GM18511 (cell line): Measurements from ENCODE around the gene DGCR2.

Experiments
- ATAC-seq: cut with Tn5 transposase; IDR thresholded peaks from one replicate; pipeline ENCODE4 v1.9.1; 2021; ENCODE audit warnings: mild to moderate bottlenecking, moderate library complexity; ENCODE audit not compliant: unreplicated experiment

The DGCR2 gene

DNA sequence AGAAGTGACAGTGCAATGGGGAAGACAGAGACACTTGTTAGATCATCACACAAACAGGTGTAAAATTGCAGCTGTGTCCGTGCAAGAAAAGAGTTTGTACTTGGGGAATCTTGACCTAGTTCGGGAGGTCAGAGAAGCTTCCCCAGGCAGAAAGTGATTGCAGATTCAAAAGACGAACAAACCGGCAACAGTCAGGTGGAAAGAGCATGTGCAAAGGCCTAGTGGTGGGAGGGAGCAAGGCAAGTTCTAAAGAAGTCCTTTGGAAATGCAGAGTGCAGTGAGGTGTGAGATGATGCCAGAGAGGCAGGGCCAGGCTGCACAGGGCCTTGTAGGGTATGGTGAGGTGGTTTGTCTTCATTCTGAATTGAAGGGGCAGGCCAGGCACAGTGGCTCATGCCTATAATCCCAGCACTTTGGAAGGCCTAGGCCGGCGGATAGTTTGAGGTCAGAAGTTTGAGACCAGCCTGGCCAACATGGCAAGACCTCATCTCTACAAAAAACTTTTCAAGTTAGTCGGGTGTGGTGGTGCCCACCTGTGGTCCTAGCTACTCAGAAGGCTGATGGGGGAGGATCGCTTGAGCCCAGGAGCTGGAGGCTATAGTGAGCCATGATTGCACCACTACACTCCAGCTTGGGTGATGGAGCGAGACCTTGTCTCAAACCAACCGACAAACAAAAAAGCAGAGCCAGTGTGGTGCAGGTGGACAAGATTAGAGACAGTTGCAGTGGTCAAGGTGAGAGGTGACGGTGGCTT is 24.2 kb upstream of the DGCR2 start:
- ATAC-seq: no peak

DNA sequence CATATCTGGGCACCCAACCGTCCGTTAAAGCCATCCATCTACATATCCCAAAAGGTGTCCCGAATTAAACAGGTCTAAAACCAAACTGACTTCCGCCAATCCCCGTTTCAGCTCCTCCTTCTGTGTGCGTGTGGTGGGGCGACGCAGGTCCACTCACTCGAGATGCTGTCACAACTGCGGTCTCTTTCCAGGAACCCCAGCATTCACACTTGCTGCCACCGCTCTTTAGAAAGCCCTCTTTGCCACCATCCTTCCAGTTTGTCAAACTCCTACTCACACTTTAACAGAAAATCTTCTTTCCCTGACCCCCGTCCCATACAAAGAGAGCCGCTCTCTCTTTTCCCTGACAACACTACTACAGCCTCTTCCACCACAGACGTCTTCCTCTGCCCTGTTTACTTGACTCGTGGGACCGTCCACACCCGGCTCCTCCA is 21.8 kb upstream of the DGCR2 start:
- no peak for ATAC-seq

DNA sequence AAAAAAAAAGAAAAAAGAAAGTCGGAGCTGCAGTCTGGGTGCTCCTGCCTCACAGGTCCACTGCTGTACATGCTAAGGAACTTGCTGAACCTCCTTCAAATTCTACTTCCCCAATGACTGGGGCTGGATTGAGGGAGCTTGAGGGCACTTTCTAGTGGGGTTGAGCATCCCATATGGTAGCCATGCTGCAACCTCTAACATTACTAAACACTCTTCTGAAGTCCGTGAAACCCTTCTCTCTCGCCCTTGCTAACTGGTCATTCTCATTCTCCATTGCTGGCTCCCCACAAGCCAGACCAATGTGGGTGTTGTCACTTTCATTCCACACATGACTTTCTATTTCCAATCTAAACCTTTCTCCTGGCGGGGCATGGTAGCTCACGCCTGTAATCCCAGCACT is 21.0 kb upstream of the DGCR2 start:
- no peak for ATAC-seq

DNA sequence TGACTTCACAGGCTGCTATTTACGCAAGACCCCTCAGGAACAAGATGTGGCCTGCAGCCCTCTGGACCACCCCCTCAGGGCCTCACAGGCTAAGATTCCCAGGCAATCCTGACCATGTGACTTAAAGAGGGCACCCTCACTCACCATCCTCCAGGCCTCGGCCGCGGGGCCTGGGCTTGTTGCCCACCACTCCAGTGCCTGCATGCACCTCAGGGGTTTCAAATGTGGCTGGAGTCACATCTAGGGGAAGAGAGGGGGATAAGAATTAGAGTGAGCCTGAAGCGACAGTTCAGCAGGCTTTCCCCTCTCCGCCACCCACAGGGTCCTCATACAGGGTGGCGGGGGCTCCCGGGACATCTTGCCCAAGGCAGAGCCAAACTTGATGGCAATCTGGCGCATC is 20.2 kb upstream of the DGCR2 start:
- ATAC-seq: no peak

DNA sequence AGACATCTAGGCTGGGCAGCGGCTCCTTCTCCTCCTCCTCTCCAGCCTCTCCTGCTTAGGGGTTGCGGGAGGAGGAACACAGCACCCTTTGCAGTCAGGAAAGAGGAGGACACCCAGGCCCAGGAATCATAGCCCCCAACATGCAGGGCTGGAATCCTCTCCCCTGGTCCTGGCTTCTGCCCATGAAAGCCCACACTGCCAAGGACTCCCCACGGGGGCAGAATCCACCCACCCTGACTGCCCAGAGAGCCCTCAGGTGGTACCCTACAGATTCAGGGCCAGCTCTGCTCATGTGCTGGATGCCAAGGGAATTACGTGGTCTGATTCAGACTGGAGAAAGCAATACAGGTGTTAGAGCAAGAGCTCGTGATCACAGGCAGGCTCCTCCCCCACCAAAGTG is 17.8 kb upstream of the DGCR2 start:
- ATAC-seq: no peak

DNA sequence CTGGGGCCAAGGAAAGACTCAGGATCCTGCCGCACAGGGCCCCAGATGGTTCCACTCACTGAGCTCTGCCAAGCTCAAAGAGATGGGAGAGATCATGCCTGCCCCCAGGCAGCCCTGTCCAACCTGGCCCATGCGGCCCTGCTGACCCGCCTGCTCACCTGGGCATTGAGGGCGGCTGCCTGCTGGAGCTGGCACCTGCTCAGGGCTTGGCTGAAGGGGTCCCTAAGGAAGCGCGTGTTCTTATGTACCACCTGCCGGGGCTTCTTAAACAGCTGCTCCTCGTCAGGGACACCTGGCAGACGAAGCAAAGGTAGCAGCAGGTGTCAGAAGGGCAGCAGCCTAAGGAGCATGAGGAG is 16.8 kb upstream of the DGCR2 start:
- no peak for ATAC-seq

DNA sequence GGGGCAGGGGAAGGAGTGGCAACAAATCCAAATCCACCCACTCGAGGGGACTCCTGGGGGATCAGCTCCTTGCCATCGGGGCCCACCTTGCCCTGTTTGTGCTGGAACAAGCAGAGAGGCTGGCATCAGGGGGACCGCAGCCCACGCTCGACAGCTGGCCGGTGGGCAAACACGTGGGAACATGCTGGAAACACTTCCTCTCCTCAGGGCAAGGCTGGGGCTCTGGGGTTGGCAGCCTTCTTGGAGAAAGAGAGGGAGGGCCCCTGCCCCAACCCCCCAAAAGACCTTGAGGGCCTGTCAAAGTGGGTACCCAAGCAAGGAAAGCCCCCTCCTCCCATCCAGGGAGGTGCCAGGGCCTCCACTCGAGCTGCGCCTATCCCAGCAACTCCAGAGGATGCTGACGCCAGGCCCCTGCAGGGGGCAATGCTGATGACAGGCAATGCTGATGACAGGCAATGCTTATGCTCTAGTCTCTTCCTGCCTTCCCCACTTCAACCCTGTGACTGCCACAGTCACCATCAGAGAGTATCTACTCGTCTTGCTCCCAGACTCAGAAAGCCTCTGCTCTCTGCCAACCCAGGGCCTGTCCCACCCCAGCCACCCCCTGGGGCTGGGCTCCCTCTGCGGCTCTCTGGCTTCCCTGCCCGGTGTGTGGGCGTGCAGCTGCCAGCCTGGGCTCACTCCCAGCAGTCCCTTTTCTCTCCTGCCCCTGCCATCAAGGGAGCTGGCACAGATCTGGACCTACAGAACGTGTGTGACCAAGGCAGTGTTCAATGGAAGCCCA is 16.2 kb upstream of the DGCR2 start:
- ATAC-seq: no peak

DNA sequence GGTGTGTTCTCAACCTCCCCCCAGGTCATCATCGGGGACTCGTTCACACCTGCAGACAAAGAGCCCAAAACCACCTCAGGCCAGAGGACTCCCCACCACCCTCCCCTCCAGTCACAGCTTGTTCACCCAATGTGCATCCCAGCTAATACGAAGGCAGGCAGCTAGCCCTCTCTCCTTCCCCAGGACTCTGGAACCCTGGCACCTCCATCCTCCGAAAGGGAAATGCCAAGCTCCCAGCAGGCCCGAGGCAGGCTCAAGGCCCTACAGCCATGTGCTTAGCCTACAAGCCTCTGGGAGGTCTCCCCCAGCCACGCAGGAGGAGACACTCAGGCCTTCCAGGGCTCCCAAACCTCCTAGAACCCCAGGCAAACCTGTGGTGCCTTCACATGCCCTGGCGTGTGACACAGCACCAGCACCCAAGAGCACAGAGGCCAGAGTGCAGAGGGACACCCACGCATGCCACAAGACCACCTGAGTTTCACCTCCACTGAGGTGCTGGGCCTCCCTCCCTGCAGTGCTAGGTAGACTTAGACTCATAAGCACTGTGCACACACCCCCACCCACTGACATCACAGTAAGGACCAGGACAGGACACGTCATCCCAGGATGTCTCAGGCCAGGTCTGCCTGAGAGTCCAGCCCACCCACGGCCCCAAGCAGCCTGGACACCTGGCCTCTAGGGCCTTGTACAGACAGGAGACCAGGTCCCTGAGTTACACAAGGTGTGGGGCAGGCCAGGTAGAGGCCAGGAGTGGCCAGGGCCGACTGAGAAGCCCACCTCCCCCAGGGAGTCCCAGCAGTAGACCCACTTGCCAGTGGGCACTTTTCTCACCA is 15.4 kb upstream of the DGCR2 start:
- ATAC-seq: no peak

DNA sequence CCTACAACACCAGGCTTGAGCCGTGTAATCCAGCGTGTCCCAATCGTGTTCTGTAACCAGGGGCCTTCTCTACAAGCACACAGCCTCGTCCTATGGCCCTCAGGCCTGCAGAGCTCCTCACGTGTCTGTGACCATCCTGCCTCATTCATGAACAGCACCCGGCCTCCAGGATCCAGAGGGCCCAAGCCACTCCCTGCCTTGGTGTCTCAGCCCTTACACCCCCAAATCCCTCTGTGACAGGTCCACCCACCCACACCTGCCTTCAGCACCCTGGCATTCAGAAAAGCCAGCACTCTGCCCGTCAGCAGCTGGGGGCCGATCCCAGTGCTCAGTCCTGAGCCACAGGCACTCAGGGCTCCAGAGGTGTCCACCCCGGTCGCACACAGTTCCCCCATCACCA is 14.7 kb upstream of the DGCR2 start:
- no peak for ATAC-seq

DNA sequence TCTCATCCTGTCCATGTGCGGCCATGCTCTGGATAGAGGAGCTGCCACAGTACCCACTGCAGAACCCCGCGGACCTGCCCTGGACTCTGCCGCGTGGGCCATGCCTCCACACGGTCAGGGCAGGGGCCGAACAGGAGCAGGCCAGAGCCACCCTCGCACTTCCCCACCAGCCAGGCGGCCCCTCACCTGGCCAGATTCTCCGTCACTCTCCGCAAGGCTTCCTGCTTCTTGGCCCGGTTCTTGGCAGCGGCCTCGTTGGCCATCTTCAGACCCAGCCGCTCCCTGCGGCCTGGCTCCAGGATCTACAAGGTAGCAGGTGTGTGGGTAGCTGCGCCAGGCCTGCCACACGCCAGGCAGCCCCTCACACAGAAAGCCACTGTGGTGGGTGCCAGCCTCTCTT is 12.7 kb upstream of the DGCR2 start:
- ATAC-seq: no peak

DNA sequence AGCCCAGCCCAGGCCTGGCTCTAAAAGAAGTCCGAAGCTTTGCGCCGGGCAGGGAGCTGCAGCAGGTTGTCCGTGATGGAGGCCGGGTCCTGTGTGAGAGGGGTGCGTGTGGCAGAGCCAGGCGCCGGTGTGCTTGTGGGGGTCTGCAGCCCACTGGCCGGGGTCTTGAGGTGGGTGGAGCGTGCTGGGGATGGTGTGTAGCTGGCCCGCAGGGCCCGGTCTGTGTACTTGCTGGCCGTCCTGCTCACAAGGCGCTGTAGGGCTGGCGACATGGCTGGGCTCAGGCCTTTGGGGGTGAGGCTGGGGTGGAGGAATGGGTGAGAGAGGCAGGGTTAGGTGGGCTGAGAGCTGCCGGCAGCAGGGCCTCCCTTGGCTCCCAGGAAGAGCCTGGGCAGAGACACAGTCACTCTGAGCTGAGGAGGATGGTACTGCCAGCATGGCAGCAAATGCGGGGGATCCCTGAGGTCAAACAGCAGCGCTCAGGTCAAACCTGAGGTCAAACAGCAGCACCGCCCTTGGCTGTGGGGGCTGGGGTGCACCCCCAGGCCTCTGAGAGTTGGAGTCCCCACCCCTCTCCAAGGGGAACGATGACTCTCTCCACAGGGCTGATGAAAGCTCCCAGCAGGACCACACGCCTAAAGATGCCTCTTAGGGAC is 12.1 kb upstream of the DGCR2 start:
- no peak for ATAC-seq

DNA sequence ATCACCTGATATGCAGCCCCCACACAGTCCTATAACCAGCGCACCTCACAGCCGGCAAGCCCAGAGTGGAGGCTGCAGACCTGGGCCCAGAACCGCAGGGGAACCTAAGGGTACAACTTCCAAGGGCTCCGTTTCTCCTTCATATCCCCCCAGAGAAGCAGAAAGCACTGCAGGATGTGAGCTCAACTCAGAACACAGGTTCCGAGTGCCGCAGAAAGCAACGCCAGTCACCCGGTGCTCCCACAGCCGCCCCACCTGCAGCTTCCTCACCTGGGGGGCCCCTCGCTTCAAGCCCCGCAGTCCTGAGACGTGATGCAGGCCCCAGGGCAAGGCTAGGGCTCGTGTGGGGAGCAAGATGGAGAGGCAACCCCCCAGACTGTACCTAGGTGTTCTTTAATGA is 11.3 kb upstream of the DGCR2 start:
- ATAC-seq: no peak

DNA sequence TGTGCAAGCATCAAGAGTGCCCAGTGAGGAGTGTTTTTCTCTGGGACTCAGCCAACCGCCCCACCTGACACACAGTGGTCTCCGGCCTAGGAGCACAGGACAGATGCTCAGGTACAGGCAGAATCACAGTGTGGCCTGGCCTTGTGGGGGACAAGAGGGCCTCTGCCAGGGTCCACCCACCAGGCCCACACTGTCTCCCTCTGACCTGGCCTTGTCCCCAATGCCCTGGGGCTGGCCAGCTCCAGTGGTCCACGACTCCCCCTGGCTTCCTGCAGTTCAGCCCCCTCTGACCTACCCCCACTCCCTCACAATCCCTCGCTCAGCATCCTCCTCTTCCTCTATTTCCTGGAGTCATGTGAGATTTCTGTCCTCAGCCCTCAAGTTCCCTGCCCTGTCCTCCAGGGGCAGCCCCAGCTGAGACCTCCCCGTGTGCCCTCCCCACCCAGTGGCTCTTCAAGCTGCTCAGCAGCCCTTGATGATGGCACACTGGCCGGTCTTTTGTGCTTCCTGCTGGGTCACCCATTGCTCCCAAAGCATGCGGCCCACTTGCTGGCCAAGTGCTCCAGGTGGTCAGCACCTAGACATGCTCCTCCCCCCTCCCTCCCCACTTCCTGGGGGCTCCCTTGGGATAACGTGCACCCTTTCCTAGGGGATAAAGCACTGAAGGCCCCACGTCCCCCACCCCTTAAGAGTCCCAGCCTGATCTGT is 10.6 kb upstream of the DGCR2 start:
- no peak for ATAC-seq

DNA sequence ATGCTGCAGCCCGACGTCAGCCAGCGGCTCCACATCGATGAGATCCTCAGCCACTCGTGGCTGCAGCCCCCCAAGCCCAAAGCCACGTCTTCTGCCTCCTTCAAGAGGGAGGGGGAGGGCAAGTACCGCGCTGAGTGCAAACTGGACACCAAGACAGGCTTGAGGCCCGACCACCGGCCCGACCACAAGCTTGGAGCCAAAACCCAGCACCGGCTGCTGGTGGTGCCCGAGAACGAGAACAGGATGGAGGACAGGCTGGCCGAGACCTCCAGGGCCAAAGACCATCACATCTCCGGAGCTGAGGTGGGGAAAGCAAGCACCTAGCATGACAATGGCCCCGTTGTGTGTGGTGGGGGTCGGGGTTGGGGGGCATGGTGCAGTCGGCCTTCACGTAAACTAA is 9.9 kb upstream of the DGCR2 start:
- ATAC-seq: no peak

DNA sequence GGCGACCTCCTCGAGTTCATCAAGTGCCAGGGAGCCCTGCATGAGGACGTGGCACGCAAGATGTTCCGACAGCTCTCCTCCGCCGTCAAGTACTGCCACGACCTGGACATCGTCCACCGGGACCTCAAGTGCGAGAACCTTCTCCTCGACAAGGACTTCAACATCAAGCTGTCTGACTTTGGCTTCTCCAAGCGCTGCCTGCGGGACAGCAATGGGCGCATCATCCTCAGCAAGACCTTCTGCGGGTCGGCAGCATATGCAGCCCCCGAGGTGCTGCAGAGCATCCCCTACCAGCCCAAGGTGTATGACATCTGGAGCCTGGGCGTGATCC is 9.4 kb upstream of the DGCR2 start:
- ATAC-seq: no peak

DNA sequence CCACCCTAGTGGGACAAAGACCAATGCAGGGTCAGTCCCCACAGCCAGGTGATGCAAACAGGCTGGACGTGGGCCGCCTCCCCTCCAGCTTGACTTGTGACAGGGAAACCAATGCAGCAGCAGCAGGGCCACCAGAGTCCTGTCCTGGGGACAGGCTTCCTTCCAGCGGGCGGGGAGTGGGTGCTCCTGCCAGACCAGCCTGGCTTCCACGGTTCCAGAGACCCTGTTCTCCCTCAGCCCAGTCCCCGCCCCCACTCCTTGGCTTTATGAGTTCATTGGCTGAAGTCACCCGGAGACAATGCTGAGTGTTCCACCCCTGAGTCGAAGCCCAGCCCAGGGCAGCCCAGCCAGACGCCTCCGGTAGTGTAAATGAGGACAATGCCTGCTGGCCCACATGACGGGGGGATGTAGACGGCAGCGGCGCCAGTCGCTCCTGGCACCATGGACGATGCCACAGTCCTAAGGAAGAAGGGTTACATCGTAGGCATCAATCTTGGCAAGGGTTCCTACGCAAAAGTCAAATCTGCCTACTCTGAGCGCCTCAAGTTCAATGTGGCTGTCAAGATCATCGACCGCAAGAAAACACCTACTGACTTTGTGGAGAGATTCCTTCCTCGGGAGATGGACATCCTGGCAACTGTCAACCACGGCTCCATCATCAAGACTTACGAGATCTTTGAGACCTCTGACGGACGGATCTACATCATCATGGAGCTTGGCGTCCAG is 8.9 kb upstream of the DGCR2 start, which contains the start of gene TSSK2:
TSSK2 (plus strand) TSS at position 350 of the 726 bp plus-strand sequence; CDS start at position 442, 92 bp downstream.
- no peak for ATAC-seq

DNA sequence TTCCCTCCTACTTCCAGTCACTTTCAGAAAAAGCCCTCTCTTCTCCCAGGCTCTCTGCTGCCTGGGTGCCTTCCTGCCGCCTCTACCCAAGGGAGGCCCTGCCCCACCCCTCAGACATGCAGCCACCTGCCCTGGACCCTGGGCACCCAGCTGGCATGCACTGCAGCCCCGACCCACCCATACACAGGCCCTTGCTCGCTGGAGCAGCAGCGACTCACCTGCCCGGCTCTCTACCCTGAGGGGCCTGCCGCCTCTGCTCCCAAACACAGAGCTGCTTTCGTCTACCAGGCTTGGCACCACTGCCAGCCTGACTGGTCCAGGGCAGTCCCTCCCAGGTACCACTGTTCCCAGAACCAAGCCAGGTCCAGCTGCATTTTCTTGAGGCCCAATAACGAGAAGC is 7.7 kb upstream of the DGCR2 start:
- no peak for ATAC-seq

DNA sequence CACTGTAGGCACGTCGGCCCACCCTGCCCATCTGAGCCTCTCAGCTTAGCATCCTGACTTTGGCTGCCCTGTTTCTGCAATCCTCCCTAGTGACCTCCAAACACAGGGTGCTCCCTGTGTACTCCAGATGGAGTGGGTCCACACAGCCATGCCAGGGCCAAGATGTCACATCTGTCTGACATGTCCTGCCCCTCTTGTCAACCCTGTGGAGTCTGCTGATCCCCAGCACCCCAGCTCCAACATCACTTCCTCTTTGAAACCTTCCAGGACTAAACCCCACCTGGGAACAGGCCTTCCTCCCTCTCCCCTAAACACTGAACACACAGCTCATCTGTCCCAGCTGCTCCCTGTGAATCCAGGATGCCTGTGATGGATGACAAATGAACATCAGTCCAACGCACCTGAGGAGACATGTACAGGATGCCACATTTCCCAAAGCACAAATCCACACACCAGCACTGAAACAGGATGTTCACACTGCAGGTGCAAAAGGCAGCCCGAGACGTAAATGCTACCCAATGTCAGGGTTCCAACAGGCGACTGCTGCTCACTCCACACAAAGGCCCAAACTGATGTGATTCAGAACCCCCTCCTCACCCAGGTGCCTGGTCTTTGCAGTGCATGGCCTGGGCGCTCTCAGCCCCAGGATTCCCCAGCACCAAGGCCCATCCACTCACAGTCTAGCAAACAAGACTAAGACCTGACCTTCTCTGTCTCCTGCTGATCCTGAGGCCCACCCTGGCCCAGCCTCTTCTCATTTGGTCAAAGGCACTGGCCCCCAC is 6.9 kb upstream of the DGCR2 start:
- no peak for ATAC-seq

DNA sequence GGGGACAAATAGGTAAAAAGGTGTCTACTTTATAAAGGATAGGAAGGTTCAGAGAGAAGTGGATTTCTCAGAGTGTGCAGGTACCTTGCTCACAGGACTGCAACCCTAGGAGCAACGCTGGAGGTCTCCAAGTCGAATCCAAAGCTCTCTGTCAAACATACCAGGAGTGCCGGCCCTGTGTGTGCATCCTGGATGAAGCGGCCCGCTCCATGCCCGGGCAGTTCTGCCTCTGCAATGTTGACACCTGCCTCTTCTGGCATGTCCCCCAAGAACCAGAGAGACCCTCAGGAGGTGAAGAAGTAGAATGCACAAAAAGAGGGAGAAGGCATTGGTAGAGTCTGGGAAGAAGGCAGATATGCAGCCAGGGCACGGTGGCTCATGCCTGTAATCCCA is 5.8 kb upstream of the DGCR2 start:
- ATAC-seq: no peak
